Measurements from ENCODE around the gene LRATD1. TPM values are rescaled to one million over a fixed set of nuclear protein-coding genes. Genes with fewer than 3 reads are reported as not detected.

Gene LRATD1
- total and polyA plus RNA-seq, 9 of the 15 experiments (the other 6 are each of a cell fraction or from before 2014, with no cell fraction given), result 0.36 to 6.5 (median 2.8) TPM

- H3K36me3 ChIP-seq (ENCODE audit: control insufficient read depth, insufficient read depth, low read length), result no peaks in the 10 kb centered on the region
- H3K79me2 ChIP-seq (ENCODE audit: control insufficient read depth, insufficient read depth, low read length), result no peaks in the 10 kb centered on the region
- no peaks in the 10 kb centered on the region for H3K4me1 ChIP-seq (replicated peaks in 1 of 2; ENCODE audit: control insufficient read depth in 2 of 2, insufficient read depth in 2 of 2, low read length in 2 of 2)
- H3K4me3 ChIP-seq, result no peak overlapping the region
- H3K9me3 ChIP-seq (replicated peaks; ENCODE audit: control insufficient read depth, insufficient read depth, low read depth, low read length), result no peaks in the 10 kb centered on the region
- in situ Hi-C loops (cut with MboI) (no loop called here), intact Hi-C loops (cut with micrococcal nuclease) (no loop called here)
- H3K27ac ChIP-seq (ENCODE audit: extremely low read depth, low read depth, low read length), result no peak overlapping the region
- no peak overlapping the region for H3K9ac ChIP-seq (ENCODE audit: insufficient read depth in 1 of 2, low read depth in 2 of 2, low read length in 2 of 2)
- H2AFZ ChIP-seq (ENCODE audit: low read depth, low read length), result no peak overlapping the region
- no TSS peak for BruUV-seq (replicated peaks)
- WGBS (ENCODE audit: insufficient coverage, low coverage, missing lambda C conversion rate), result 0% methylated on average over 4 of the region's 4 CpGs
- no peak for TF ChIP-seq TCF7 (IDR thresholded peaks at IDR 0.05; ENCODE audit: borderline replicate concordance)
- TF ChIP-seq, protein P1, sequence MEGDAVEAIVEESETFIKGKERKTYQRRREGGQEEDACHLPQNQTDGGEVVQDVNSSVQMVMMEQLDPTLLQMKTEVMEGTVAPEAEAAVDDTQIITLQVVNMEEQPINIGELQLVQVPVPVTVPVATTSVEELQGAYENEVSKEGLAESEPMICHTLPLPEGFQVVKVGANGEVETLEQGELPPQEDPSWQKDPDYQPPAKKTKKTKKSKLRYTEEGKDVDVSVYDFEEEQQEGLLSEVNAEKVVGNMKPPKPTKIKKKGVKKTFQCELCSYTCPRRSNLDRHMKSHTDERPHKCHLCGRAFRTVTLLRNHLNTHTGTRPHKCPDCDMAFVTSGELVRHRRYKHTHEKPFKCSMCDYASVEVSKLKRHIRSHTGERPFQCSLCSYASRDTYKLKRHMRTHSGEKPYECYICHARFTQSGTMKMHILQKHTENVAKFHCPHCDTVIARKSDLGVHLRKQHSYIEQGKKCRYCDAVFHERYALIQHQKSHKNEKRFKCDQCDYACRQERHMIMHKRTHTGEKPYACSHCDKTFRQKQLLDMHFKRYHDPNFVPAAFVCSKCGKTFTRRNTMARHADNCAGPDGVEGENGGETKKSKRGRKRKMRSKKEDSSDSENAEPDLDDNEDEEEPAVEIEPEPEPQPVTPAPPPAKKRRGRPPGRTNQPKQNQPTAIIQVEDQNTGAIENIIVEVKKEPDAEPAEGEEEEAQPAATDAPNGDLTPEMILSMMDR (IDR thresholded peaks at IDR 0.05 in 2 of 3, conservative IDR thresholded peaks at IDR 0.05 in 1 of 3; ENCODE audit: insufficient read depth in 2 of 3, low read depth in 1 of 3, low read length in 3 of 3), result 0 out of 6 replicates have a peak, but pooled peaks of 2 of the 3 experiments have one; percentile 8 to 21
- TF ChIP-seq, protein P2, sequence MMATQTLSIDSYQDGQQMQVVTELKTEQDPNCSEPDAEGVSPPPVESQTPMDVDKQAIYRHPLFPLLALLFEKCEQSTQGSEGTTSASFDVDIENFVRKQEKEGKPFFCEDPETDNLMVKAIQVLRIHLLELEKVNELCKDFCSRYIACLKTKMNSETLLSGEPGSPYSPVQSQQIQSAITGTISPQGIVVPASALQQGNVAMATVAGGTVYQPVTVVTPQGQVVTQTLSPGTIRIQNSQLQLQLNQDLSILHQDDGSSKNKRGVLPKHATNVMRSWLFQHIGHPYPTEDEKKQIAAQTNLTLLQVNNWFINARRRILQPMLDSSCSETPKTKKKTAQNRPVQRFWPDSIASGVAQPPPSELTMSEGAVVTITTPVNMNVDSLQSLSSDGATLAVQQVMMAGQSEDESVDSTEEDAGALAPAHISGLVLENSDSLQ (IDR thresholded peaks at IDR 0.05), result 0 out of 2 replicates have a peak, but pooled peaks have one; percentile 32
- FAIRE-seq, result peak; percentile 35
- no peak overlapping the region for H3K4me2 ChIP-seq (ENCODE audit: insufficient read depth, low read length)
- H4K20me1 ChIP-seq (replicated peaks; ENCODE audit: control insufficient read depth, insufficient read depth, low read length), result no peaks in the 10 kb centered on the region
- H3K9me1 ChIP-seq (ENCODE audit: control insufficient read depth, insufficient read depth, low read length), result no peaks in the 10 kb centered on the region
- peak; percentile 8 to 16 (median 12) for DNase-seq (ENCODE audit: extremely low read depth in 1 of 4, low spot score in 3 of 4)
- ChIA-PET CTCF (ENCODE audit: low intra/inter-chr PET ratio) (no interaction called here), POLR2A (no interaction called here)
- no peaks in the 10 kb centered on the region for H3K27me3 ChIP-seq (ENCODE audit: control insufficient read depth in 2 of 2, insufficient read depth in 2 of 2, low read length in 2 of 2)
- ATAC-seq, result no peak
Measured at GRCh38 chr2:14642499-14642898, 10.0 kb downstream of the LRATD1 start.

All from K562 (cell line).